Globus pallidus (tissue), 1 donor: ENCODE measurements around the gene SPATA7.
"Not testable (repeated sequence)": the region's sequence is repeated elsewhere in the genome, so short reads cannot be mapped to it uniquely, and the experiment has no call there.

Experiments
- DNase-seq: peaks from one replicate; pipeline ENCODE4 v3.0.0-alpha.2; 2015; ENCODE audit warnings: low spot score

SPATA7 gene

DNA sequence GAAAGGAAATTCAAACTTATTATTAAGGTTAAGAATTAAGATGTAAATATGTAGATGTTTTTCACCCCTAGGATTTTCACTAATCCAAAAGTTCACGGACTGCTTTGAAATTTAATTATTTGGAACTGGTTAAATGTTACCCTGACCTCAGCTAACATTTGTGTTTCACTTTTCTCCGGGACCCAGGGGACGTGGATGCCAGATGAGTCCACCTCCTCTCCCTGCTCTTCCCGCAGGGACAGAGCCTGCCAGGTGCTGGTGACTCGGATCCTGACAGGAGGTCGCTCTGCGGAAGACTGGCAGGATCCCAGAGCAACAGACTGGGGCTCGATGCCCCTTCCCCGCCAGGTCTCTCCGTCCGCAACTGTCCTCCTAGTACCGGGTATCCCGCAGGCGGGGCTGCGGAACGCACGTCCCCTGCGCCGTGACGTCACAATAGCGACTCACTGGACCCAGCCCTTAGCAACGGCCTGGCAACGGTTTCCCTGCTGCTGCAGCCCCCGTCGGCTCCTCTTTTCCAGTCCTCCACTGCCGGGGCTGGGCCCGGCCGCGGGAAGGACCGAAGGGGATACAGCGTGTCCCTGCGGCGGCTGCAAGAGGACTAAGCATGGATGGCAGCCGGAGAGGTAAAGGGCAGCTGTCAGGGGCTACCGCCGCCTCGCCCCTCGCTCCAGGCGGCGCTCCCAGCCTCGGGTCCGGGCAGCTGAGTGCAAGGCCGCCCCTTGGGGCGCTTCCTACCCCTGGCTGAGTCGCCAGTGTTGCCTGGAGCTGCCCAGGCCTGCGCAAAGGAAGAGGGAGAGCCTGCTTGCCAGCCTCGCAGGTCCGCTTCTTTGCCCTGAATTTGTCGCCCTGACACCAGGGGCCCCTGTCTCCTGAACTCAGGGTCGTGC is at the start of gene SPATA7:
SPATA7 (plus strand) TSS at position 446 of the 890 bp plus-strand sequence; CDS start at position 608, 162 bp downstream.
- peak; percentile 94 for DNase-seq

GRCh38 chr14:88340357-88340756 is 45.1 kb upstream of the SPATA7 start:
- no peak for DNase-seq

GRCh38 chr14:88342980-88343379 is 42.5 kb upstream of the SPATA7 start:
- no peak for DNase-seq

DNA sequence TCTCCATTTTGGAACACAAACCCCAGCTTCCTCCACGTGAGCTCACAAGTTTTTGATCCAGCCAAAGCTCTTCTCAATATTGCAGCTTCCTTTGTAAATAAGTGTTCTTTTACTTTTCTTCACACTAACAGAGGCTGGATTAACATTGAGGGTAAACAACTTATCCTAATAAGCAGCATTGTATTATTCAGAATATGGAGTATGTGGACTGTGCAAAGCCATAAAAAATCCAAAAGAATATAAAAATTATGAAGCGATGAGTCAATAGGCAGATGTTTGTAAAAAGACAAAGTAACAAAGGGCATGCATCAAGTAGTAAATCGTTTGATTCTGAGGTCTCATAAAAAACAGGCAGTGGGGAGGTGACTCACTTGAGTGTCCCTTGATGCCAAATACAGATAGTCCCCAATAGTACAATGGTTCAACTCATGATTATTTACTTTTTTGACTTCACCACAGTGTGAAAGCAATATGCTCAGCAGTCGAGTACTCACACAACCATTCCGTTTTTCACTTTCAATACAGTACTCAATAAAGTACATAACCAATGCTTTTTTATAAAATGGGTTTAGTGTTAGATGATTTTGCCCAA is 39.3 kb upstream of the SPATA7 start:
- DNase-seq: no peak

GRCh38 chr14:88348546-88348945 is 36.9 kb upstream of the SPATA7 start:
- no peak for DNase-seq

- DNase-seq: peak; percentile 87
These were observed 33.3 kb upstream of the SPATA7 start for GRCh38 chr14:88351966-88352691.

GRCh38 chr14:88352698-88353097 is 32.8 kb upstream of the SPATA7 start:
- DNase-seq: no peak

DNA sequence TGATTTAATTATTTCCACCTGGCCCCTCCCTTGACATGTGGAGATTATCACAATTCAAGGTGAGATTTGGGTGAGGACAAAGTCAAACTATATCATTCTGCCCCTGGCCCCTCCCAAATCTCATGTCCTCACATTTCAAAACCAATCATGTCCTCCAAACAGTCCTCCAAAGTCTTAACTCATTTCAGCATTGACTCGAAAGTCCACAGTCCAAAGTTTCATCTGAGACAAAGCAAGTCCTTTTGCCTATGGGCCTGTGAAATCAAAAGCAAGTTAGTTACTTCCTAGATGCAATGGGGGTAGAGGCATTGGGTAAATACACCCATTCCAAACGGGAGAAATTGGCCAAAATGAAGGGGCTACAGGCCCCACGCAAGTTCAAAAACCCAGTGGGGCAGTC is 31.1 kb upstream of the SPATA7 start:
- DNase-seq: no peak

GRCh38 chr14:88359500-88359899 is 26.0 kb upstream of the SPATA7 start:
- peak; percentile 74 for DNase-seq

- DNase-seq: no peak
These were observed 21.8 kb upstream of the SPATA7 start for GRCh38 chr14:88363644-88364043.

DNA sequence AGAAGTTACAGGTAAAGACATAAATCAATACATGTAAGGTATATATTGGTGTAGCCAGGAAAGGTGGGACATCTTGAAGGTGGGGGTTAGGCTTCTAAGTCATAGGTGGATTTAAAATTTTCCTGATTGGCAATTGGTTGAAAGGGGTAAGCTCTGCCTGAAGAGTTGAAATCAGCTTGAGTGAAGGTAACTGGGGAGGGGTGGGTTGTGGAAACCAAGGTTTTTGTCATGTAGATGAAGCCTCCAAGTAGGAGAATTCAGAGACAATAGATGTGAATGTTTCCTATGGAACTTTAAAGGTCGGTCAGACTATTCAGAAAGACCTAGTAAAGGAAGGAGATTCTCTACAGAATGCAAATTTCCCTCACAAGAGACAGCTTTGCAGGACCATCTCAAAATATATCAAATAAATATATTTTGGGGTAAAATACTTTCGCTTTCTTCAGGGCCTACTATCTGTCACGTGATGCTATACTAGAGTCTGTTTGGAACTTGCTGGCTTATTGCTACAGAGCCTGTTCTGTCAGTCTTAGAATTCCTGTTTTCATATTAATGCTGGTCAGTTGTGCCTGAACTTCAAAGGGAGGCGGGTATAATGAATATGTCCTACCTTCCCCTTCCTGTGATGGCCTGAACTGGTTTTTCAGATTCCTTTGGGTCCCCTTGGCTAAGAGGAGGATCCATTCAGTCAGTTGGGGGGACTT is 20.6 kb upstream of the SPATA7 start:
- no peak for DNase-seq

DNA sequence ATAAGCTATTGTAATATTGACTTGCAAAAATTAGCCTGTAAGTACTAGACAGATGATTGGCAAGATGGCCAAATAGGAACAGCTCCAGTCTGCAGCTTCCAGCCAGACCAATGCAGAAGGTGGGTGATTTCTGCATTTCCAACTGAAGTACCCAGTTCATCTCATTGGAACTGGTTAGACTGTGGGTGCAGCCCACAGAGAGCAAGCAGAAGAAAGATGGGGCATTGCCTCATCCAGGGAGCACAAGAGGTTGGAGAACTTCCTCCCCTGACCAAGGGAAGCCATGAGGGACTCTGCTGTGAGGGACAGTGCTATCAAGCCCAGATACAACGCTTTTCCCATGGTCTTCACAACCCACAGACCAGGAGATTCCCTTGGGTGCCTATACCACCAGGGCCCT is 16.0 kb upstream of the SPATA7 start:
- DNase-seq: no peak

DNA sequence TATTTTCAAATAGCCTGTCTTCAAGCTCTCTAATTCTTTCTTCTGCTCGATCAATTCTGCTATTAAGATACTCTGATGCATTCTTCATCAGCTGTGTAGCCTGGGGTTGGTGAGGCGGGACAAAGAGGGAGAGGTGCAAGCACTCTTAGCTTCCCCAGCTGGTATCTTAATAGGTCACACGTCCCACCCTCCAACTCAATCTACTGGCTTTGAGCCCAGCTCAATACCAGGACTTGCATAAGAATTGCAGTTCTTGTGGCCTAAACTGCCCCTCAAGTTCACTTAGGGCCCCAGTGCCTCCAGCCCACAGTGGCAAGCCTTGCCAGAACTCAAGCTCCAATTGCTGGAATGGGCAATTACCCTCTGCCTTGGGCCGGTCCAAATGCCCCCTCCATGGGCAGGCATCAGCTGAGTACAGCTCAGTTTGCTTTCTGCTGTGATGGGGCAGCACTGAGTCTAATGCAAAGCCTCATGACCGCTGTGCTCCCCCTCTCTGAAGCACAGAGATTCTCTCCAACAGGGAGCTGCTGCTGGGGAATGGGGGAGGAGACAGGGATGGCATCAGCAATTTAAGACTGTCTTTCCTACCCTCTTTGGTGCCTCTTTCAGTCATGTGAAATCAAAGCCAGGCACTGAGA is 5.6 kb upstream of the SPATA7 start:
- DNase-seq: no peak

GRCh38 chr14:88380405-88380804 is 5.1 kb upstream of the SPATA7 start:
- DNase-seq: peak; percentile 47

DNA sequence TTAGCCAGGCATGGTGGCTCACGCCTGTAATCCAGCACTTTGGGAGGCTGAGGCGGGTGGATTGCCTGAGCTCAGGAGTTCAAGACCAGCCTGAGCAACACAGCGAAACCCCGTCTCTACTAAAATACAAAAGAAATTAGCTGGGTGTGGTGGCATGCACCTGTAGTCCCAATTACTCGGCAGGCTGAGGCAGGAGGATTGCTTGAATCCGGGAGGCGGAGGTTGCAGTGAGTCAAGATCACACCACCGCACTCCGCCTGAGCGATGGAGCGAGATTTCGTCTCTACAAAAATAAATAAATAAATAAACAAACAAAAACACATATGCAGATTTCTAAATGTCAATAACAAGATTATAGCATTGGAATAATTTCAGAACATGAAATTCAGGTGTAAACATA is 3.8 kb upstream of the SPATA7 start:
- not testable (repeated sequence) for DNase-seq

- DNase-seq: no peak
These were observed 739 bp upstream of the SPATA7 start for GRCh38 chr14:88384718-88385117.

DNA sequence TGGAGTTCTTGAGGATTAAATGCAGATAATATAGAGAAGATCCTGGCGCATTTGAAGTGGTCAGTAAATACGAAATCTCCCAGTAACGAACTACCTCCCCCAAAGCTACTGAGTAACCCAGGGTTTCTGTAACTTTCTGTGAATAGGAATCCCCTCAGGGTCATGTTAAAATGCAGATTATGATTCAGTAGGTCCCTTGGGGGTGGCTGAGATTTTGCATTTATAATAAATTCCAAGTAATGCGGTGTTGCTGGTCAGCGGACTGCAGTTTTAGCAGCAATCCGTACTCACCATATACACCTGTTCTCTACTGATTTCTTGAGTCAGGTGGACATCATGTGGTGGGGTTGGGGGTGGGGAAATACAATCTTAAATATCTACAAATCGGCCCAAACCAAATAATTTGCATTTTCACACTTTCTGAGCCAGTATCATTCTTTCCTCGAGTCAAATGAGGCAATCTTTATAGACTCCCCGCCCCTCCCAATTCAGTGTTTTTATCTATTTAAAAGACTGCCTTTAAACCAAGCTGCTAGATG is 868 bp downstream of the SPATA7 start:
- DNase-seq: no peak

DNA sequence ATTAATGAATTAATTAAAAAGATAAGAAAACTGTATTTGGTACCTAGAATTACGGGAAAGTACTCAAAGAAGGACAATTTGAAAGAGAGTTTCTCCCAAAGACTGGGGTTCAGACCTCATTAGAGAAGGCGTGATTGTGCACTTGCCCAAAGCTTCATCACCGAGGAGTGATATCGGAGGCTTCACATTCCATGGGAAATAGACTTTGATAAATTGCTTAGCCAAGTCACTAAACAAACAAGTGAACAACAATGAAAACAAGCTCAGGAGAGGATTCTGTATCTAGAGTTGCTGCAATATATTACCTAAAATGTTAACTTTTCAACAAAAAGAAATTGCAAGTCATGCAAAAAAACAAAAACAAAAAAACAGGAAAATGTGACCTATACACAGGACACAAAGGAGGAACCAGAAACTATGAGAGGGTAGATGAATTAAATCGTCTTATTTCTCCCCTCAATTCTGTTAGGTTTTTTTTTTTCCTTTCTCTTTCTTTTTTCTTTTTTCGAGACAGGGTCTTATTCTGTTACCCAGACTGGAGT is 3.4 kb downstream of the SPATA7 start:
- DNase-seq: no peak

DNA sequence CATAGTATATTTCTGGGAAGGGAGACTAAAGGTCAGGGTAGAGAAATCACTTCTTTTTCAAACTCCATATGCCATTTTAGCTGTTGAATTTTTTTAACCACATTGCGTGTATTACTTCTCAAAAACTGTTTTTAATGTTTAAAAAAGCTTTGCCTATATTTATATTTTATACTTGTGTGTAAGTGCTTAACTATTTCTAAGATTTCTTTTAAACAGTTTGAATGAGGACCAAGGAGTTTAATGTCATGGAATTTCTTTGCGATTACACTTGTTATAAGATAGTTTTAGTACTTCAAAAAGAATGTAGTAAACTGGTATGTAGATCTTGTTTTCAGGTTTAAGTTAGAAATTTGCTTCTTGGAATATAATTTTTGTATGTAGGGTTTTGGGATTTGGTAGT is 7.2 kb downstream of the SPATA7 start:
- no peak for DNase-seq

- no peak for DNase-seq
These were observed 25.6 kb downstream of the SPATA7 start for GRCh38 chr14:88411039-88411438.

DNA sequence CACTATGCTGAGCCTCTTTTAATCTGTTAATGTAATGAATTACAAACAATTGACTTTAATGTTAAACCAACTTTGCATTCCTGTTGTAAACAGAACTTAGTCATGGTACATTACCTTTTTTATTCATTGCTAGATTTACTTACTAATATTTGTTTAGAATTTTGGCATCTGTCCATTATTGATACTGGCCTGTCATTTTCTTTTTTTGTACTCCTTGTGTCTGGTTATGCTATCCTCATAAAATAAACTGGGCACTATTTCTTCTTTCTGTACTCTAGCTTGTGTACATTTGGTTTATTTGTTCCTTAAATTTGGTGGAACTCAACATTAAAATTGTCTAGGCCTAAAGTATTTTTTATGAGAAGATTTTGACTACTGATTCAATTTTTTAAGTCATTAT is 32.1 kb downstream of the SPATA7 start:
- no peak for DNase-seq
